A549 (cell line): ENCODE measurements around the gene JUP. TPM values are rescaled to one million over a fixed set of nuclear protein-coding genes. Genes with fewer than 3 reads are reported as not detected.
A peak's percentile ranks its signal among the peaks of the same experiment; 100 is the strongest.

Source experiments
- ATAC-seq, 2 experiments: fragments of 200-7000 bp in 1 of 2; fragments of >200 bp in 1 of 2; cut with Nextera tagmentation in 1 of 2; cut with Tn5 transposase in 1 of 2; 3 replicates each; pipeline versions ENCODE4 v1.8.0 to v1.9.1; 2018 to 2020; ENCODE audit warnings: mild to moderate bottlenecking in 1 of 2, moderate library complexity in 1 of 2
- CTCF ChIA-PET: fragments of 300-600 bp; sonication (Branson Sonifier 250); formaldehyde crosslinking; extraction: SDS; loops from one replicate; lab custom pipeline; 2021; ENCODE audit warnings: antibody characterized with exemption, inconsistent platforms; lab: Yijun Ruan, JAX
- POLR2A ChIA-PET: fragments of 350-600 bp; formaldehyde crosslinking; extraction: SDS; loops from one replicate; lab custom pipeline; 2021; ENCODE audit warnings: antibody characterized with exemption, inconsistent platforms; lab: Yijun Ruan, JAX
- DNase-seq, 2 experiments: peaks; one replicate each; pipeline versions ENCODE4 v3.0.0 to v3.0.0-alpha.2; 2011 to 2016; ENCODE audit warnings: low read depth in 1 of 2, low spot score in 1 of 2
- FAIRE-seq: peaks from 2 replicates; lab custom pipeline; 2011; peaks lifted over from hg19 to GRCh38; lab: Jason Lieb, UNC
- H3K27ac ChIP-seq, 2 experiments: fragments of >200 bp; sonication (Bioruptor Twin); formaldehyde crosslinking; 3 replicates each; pipeline ENCODE4 v1.5.1; 2016 to 2017
- H3K4me1 ChIP-seq: fragments of >200 bp; sonication (Bioruptor Twin); formaldehyde crosslinking; 3 replicates; pipeline ENCODE4 v1.6.1; 2016
- H3K4me2 ChIP-seq: fragments of >200 bp; sonication (Bioruptor Twin); formaldehyde crosslinking; 3 replicates; pipeline ENCODE4 v1.6.1; 2016
- H3K4me3 ChIP-seq: fragments of >200 bp; sonication (Bioruptor Twin); formaldehyde crosslinking; 3 replicates; pipeline ENCODE4 v1.5.1; 2016
- H3K9me3 ChIP-seq: fragments of >200 bp; sonication (Bioruptor Twin); formaldehyde crosslinking; 3 replicates; pipeline ENCODE4 v1.6.1; 2016
- ATOH8 ChIP-seq: fragments of 250-450 bp; sonication (Bioruptor Pico); IDR thresholded peaks from 2 replicates; pipeline ENCODE4 v1.5.0; 2020; ENCODE audit warnings: low read depth, mild to moderate bottlenecking, moderate library complexity
- BCL3 ChIP-seq: fragments of >200 bp; sonication (Bioruptor Twin); formaldehyde crosslinking; IDR thresholded peaks from 3 replicates; pipeline ENCODE4 v1.6.1; 2016
- CBX2 ChIP-seq: fragments of 200-600 bp; sonication (generic); IDR thresholded peaks from 2 replicates; pipeline ENCODE4 v1.6.1; 2016; ENCODE audit warnings: low read depth, mild to moderate bottlenecking, borderline replicate concordance
- CHD2 ChIP-seq: fragments of 150-350 bp; IDR thresholded peaks from 2 replicates; pipeline ENCODE4 v1.6.1; 2014; ENCODE audit warnings: low read length; ENCODE audit not compliant: partially characterized antibody
- E2F6 ChIP-seq: IDR thresholded peaks from 2 replicates; pipeline ENCODE4 v1.6.1; 2012; ENCODE audit warnings: low read depth, borderline replicate concordance
- EHF ChIP-seq: fragments of 250-450 bp; sonication (Bioruptor Pico); IDR thresholded peaks from 2 replicates; pipeline ENCODE4 v1.5.0; 2020; ENCODE audit warnings: mild to moderate bottlenecking
- EHMT2 ChIP-seq: fragments of 200-600 bp; sonication (generic); IDR thresholded peaks from 2 replicates; pipeline ENCODE4 v1.6.1; 2016; ENCODE audit warnings: antibody characterized with exemption, low read depth, mild to moderate bottlenecking, moderate library complexity
- ELK1 ChIP-seq: fragments of 150-350 bp; IDR thresholded peaks from 2 replicates; pipeline ENCODE4 v1.6.1; 2014; ENCODE audit warnings: low read depth, mild to moderate bottlenecking, low read length
- HDAC2 ChIP-seq: fragments of 200-600 bp; sonication (generic); IDR thresholded peaks from 2 replicates; pipeline ENCODE4 v1.6.1; 2016
- HES2 ChIP-seq: fragments of >200 bp; sonication (Bioruptor Twin); formaldehyde crosslinking; IDR thresholded peaks from 2 replicates; pipeline ENCODE4 v1.6.1; 2016
- HEYL ChIP-seq: fragments of 250-450 bp; sonication (Bioruptor Pico); IDR thresholded peaks from 2 replicates; pipeline ENCODE4 v1.8.0; 2021; ENCODE audit warnings: mild to moderate bottlenecking, moderate library complexity
- HMGXB4 ChIP-seq: fragments of 250-450 bp; sonication (Bioruptor Pico); IDR thresholded peaks from 2 replicates; pipeline ENCODE4 v1.5.0; 2021; ENCODE audit warnings: mild to moderate bottlenecking, moderate library complexity, borderline replicate concordance
- HOXA7 ChIP-seq: fragments of 250-450 bp; sonication (Bioruptor Pico); IDR thresholded peaks from 2 replicates; pipeline ENCODE4 v1.5.0; 2020; ENCODE audit warnings: mild to moderate bottlenecking, moderate library complexity
- HOXB13 ChIP-seq: fragments of 250-450 bp; sonication (Bioruptor Pico); IDR thresholded peaks from 2 replicates; pipeline ENCODE4 v1.5.0; 2020; ENCODE audit warnings: low read depth, mild to moderate bottlenecking, moderate library complexity
- JUN ChIP-seq, 2 experiments: fragments of >200 bp; sonication (Bioruptor Twin); formaldehyde crosslinking; IDR thresholded peaks; 2 replicates in 1 of 2; 3 replicates in 1 of 2; pipeline ENCODE4 v1.6.1; 2016 to 2017
- KDM5A ChIP-seq: fragments of 200-600 bp; sonication (generic); IDR thresholded peaks from 2 replicates; pipeline ENCODE4 v1.6.1; 2016; ENCODE audit warnings: antibody characterized with exemption, mild to moderate bottlenecking
- MYC ChIP-seq: IDR thresholded peaks from 2 replicates; pipeline ENCODE4 v1.6.1; 2012; ENCODE audit warnings: mild to moderate bottlenecking, inconsistent platforms, low read length, improper control_type of control experiment, borderline replicate concordance
- NR3C1 ChIP-seq: fragments of >200 bp; sonication (Bioruptor Twin); formaldehyde crosslinking; IDR thresholded peaks from 3 replicates; pipeline ENCODE4 v1.6.1; 2017
- PBX3 ChIP-seq: IDR thresholded peaks from 2 replicates; pipeline ENCODE4 v1.6.1; 2012
- POLR2A ChIP-seq: IDR thresholded peaks from 2 replicates; pipeline ENCODE4 v1.6.1; 2012; ENCODE audit warnings: mild to moderate bottlenecking, low read length
- RARB ChIP-seq: fragments of 250-450 bp; sonication (Bioruptor Pico); IDR thresholded peaks from 2 replicates; pipeline ENCODE4 v1.8.0; 2021; ENCODE audit warnings: mild to moderate bottlenecking, moderate library complexity
- RCOR1 ChIP-seq: fragments of 150-350 bp; IDR thresholded peaks from 2 replicates; pipeline ENCODE4 v1.6.1; 2014; ENCODE audit warnings: antibody characterized with exemption, low read length, low read depth
- SREBF2 ChIP-seq: fragments of 450-650 bp; IDR thresholded peaks from 2 replicates; pipeline ENCODE4 v1.6.1; 2014; ENCODE audit warnings: mild to moderate bottlenecking, moderate library complexity
- ZNF302 ChIP-seq: fragments of 250-450 bp; sonication (Bioruptor Pico); IDR thresholded peaks from 2 replicates; pipeline ENCODE4 v1.9.0; 2021; ENCODE audit warnings: inconsistent platforms, mild to moderate bottlenecking, moderate library complexity
- WGBS: methylation state at CpG from one replicate; pipeline ENCODE4 v1.1.6; 2017; ENCODE audit errors: missing lambda C conversion rate; 5-methylcytosine and 5-hydroxymethylcytosine counted together
- polyA plus RNA-seq, 4 experiments: library from polyadenylated mRNA; depleted of rRNA in 3 of 4; stranded (reverse); fragments of >200 nt; fragmentation: RNase III in 1 of 4; extraction: RNeasy Plus Mini Kit Qiagen cat#74134 plus additional on column Dnase treatment in 1 of 4; gene quantifications; 2 replicates in 3 of 4; 3 replicates in 1 of 4; pipeline ENCODE4 v1.2.3, GENCODE V29; 2011 to 2017

Gene JUP
- polyA plus RNA-seq, 2 of the 4 experiments (the other 2 are of a cell fraction), result 54.8 to 107 TPM

GRCh38 chr17:41813152-41813680, 26.7 kb upstream of the JUP start:
- Histone ChIP-seq H3K9me3 (no peaks in the 10 kb centered on the region), H3K27ac (peak overlapping the region; percentile 96 to 97), H3K4me3 (peak overlapping the region; percentile 79), H3K4me2 (peak overlapping the region; percentile 97), H3K4me1 (peaks cover 30% of the 10 kb centered on the region)
- no peak for TF ChIP-seq BCL3
- no peak for TF ChIP-seq EHMT2
- no peak for TF ChIP-seq ATOH8 (CRISPR knock-in tag)
- 0 out of 2 replicates have a peak, but pooled peaks have one; percentile 20 for TF ChIP-seq KDM5A
- TF ChIP-seq NR3C1, result no peak
- TF ChIP-seq E2F6, result 0 out of 2 replicates have a peak, but pooled peaks have one; percentile 5
- no peak for TF ChIP-seq PBX3
- no peak for TF ChIP-seq ELK1
- FAIRE-seq, result no peak
- ChIA-PET POLR2A (interaction anchor here (0.5 to 2.8 kb wide), 5 partner anchors 10 to 124 kb away, joined by 3 to 17 read pairs (median 8); partner anchors contain the start of genes EIF1 and KLHL11), CTCF (interaction anchor here (1.0 to 52.0 kb wide), 6 partner anchors 12 to 117 kb away, joined by 3 to 3262 read pairs (median 14); partner anchors contain the start of genes GAST, HAP1 and JUP)
- peak; percentile 18 to 24; a peak in 5 of 6 replicates for ATAC-seq
- WGBS, result 9% methylated on average over 12 of the region's 12 CpGs
- DNase-seq, result peak in 1 of 2 experiments; percentile 31

GRCh38 chr17:41812381-41813151, 26.1 kb upstream of the JUP start, which contains the start of gene FKBP10:
FKBP10 (plus strand) TSS chr17:41813004; CDS start chr17:41813035, 31 bp downstream.
- Histone ChIP-seq H3K4me3 (peak within 1 kb of the TSS; percentile 79), H3K27ac (peak within 1 kb of the TSS; percentile 96 to 97), H3K4me1 (peaks cover 30% of the 10 kb centered on the region), H3K4me2 (peak within 1 kb of the TSS; percentile 97), H3K9me3 (no peaks in the 10 kb centered on the region)
- FAIRE-seq (no peak), DNase-seq (peak; percentile 88 to 94), ATAC-seq (peak; percentile 65 to 81)
- 2% methylated on average over 27 of the region's 35 CpGs for WGBS
- POLR2A ChIA-PET, result interaction anchor here (0.6 to 2.8 kb wide), 8 partner anchors 11 to 154 kb away, joined by 3 to 17 read pairs (median 8); partner anchors contain the start of genes EIF1, JUP and KLHL11
- CTCF ChIA-PET, result interaction anchor here (0.7 to 52.0 kb wide), 18 partner anchors 12 to 306 kb away, joined by 3 to 3262 read pairs (median 6); partner anchors contain the start of genes GAST, HAP1 and JUP
- TF ChIP-seq POLR2A, result peak; percentile 89
- TF ChIP-seq ZNF302 (CRISPR knock-in tag), result no peak
- TF ChIP-seq JUN (IDR thresholded peaks at IDR 0.05), result peak; percentile 39 to 89; a peak in 4 of 5 replicates
- no peak for TF ChIP-seq HOXB13 (CRISPR knock-in tag)
- no peak for TF ChIP-seq CBX2
- no peak for TF ChIP-seq ELK1
- TF ChIP-seq HES2, result no peak
- TF ChIP-seq CHD2, result peak; percentile 67
- TF ChIP-seq EHF (CRISPR knock-in tag), result no peak
- peak; percentile 92 for TF ChIP-seq MYC
- no peak for TF ChIP-seq RCOR1
- TF ChIP-seq SREBF2, result no peak
- 0 out of 2 replicates have a peak, but pooled peaks have one; percentile 48 for TF ChIP-seq E2F6
- TF ChIP-seq RARB (CRISPR knock-in tag), result no peak
- TF ChIP-seq HEYL (CRISPR knock-in tag), result no peak
- TF ChIP-seq HDAC2, result peak; percentile 85
- TF ChIP-seq HOXA7 (CRISPR knock-in tag), result no peak
- no peak for TF ChIP-seq NR3C1
- TF ChIP-seq HMGXB4 (CRISPR knock-in tag), result no peak
